Pericardium fibroblast (primary cell): Measurements from ENCODE around the gene PALMD. TPM values are rescaled to one million over a fixed set of nuclear protein-coding genes. Genes with fewer than 3 reads are reported as not detected.

Source experiments
- total RNA-seq: library from RNA; depleted of rRNA; stranded (reverse); fragments of >200 nt; gene quantifications from 2 replicates; pipeline ENCODE4 v1.2.3, GENCODE V29; 2015

The PALMD gene, protein sequence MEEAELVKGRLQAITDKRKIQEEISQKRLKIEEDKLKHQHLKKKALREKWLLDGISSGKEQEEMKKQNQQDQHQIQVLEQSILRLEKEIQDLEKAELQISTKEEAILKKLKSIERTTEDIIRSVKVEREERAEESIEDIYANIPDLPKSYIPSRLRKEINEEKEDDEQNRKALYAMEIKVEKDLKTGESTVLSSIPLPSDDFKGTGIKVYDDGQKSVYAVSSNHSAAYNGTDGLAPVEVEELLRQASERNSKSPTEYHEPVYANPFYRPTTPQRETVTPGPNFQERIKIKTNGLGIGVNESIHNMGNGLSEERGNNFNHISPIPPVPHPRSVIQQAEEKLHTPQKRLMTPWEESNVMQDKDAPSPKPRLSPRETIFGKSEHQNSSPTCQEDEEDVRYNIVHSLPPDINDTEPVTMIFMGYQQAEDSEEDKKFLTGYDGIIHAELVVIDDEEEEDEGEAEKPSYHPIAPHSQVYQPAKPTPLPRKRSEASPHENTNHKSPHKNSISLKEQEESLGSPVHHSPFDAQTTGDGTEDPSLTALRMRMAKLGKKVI
- total RNA-seq = 1.2 and 3.2 TPM in 2 replicates

GRCh38 chr1:99645699-99646531, at the start of gene PALMD:
Gene PALMD (plus strand): TSS chr1:99646113. CDS start chr1:99646318, 205 bp downstream.

Other genes with a start within 250 kb of the PALMD start
- gene FRRS1, start 120.5 kb downstream of the PALMD start, total RNA-seq = 6.9 and 16.6 TPM in 2 replicates
- gene AGL, start 204.2 kb downstream of the PALMD start, total RNA-seq = 5.3 TPM in 2 replicates